ENCODE data around the gene RPL35A. TPM values are rescaled to one million over a fixed set of nuclear protein-coding genes. Genes with fewer than 3 reads are reported as not detected.
"Not testable (repeated sequence)": the region's sequence is repeated elsewhere in the genome, so short reads cannot be mapped to it uniquely, and the experiment has no call there.

Gene RPL35A
- total and polyA plus RNA-seq, 4 donors = 637 to 3,399 (median 1,247) TPM

DNA sequence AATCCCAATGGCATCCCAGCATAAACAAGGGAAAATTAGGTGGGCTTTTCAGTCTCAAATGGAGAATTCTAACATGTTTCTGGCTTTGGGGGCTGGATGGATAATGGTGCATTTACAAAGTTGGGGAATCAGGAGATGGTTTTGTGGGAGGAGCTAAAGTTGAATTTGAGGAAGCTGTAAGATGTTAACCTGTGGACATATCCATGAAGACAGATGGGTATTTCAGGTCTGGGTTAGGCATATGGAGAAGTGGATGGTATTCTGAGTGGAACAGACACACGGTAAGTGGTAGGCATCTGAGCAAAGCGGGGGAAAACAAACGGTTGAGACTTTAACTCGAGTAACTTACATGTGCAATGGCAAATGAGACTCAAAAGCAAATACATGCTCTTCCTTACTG is 8.4 kb downstream of the RPL35A start:
- peaks cover 0 to 1% of the 10 kb centered on the region in 2 donors for H3K4me1 ChIP-seq (ENCODE audit: control insufficient read depth in 1 of 2, insufficient read depth in 2 of 2, low read length in 2 of 2)
- H3K4me3 ChIP-seq (ENCODE audit: low read length in 2 of 2) = no peak overlapping the region
- intact Hi-C loops (cut with DNase I) = no loop called here
- no peaks in the 10 kb centered on the region for H3K27me3 ChIP-seq (ENCODE audit: control insufficient read depth in 1 of 2, insufficient read depth in 2 of 2, low read length in 1 of 2)
- no peak for ATAC-seq (ENCODE audit: low FRiP score)
- WGBS, 2 donors = 90 to 91% methylated on average over 4 of the region's 4 CpGs
- no peak overlapping the region for H3K27ac ChIP-seq (ENCODE audit: low read depth in 1 of 2, low read length in 2 of 2)
- H3K9me3 ChIP-seq (ENCODE audit: control insufficient read depth, low read length) = no peaks in the 10 kb centered on the region
- DNase-seq = no peak
- peaks cover under 1 to 3% of the 10 kb centered on the region in 2 donors for H3K36me3 ChIP-seq (ENCODE audit: control insufficient read depth in 1 of 2, insufficient read depth in 2 of 2, low read length in 1 of 2)

DNA sequence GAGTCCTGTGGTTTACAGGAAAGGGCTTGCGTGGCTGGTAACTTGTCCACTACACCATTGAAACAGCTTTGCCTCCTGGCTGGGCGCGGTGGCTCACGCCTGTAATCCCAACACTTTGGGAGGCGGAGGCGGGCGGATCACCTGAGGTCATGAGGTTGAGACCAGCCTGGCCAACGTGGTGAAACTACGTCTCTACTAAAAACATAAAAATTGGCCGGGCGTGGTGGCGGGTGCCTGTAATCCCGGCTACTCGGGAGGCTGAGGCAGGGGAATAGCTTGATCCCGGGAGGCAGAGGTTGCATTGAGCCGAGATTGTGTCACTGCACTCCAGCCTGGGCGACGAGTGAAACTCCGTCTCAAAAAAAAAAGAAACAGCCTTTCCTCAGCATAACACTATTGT is 8.9 kb downstream of the RPL35A start:
- H3K27me3 ChIP-seq (ENCODE audit: control insufficient read depth in 1 of 2, insufficient read depth in 2 of 2, low read length in 1 of 2); H3K9me3 ChIP-seq (ENCODE audit: control insufficient read depth, low read length); H3K27ac ChIP-seq (ENCODE audit: low read depth in 1 of 2, low read length in 2 of 2); H3K4me1 ChIP-seq (ENCODE audit: control insufficient read depth in 1 of 2, insufficient read depth in 2 of 2, low read length in 2 of 2); H3K36me3 ChIP-seq (ENCODE audit: control insufficient read depth in 1 of 2, insufficient read depth in 2 of 2, low read length in 1 of 2); DNase-seq; intact Hi-C loops (cut with DNase I); H3K4me3 ChIP-seq (ENCODE audit: low read length in 2 of 2); ATAC-seq (ENCODE audit: low FRiP score): not testable (repeated sequence)
- WGBS, 2 donors = 90 to 92% methylated on average over 19 of the region's 19 CpGs

DNA sequence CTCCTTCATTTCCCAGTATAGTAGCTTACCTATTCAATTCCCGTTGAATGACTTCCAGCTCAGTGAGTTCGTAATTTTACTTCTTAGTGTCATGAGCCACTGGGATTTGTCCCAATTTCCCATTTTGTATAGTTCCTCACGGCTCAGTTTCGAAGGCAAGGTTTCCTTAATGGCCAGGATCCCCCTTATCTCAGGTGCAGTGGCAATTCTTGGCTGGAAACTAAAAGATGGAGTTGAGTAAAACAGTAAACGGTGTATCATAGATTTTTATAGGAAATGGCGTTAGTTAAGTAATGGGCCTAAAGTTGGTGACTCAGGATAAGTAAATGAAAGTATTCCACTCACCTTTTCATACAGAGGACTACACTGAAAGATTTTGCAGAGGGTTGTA is 9.5 kb downstream of the RPL35A start:
- ATAC-seq (ENCODE audit: low FRiP score) (no peak), DNase-seq (no peak)
- H3K36me3 ChIP-seq (ENCODE audit: control insufficient read depth in 1 of 2, insufficient read depth in 2 of 2, low read length in 1 of 2) = peaks cover 0 to 3% of the 10 kb centered on the region in 2 donors
- H3K4me1 ChIP-seq (ENCODE audit: control insufficient read depth in 1 of 2, insufficient read depth in 2 of 2, low read length in 2 of 2) = no peaks in the 10 kb centered on the region
- intact Hi-C loops (cut with DNase I) = no loop called here
- H3K9me3 ChIP-seq (ENCODE audit: control insufficient read depth, low read length) = no peaks in the 10 kb centered on the region
- H3K27me3 ChIP-seq (ENCODE audit: control insufficient read depth in 1 of 2, insufficient read depth in 2 of 2, low read length in 1 of 2) = no peaks in the 10 kb centered on the region
- 45 to 47% methylated on average over 6 of the region's 6 CpGs for WGBS, 2 donors
- peak overlapping the region; percentile 17 to 79 for H3K27ac ChIP-seq (ENCODE audit: low read depth in 1 of 2, low read length in 2 of 2)
- H3K4me3 ChIP-seq (ENCODE audit: low read length in 2 of 2) = peak overlapping the region; percentile 19 to 60

DNA sequence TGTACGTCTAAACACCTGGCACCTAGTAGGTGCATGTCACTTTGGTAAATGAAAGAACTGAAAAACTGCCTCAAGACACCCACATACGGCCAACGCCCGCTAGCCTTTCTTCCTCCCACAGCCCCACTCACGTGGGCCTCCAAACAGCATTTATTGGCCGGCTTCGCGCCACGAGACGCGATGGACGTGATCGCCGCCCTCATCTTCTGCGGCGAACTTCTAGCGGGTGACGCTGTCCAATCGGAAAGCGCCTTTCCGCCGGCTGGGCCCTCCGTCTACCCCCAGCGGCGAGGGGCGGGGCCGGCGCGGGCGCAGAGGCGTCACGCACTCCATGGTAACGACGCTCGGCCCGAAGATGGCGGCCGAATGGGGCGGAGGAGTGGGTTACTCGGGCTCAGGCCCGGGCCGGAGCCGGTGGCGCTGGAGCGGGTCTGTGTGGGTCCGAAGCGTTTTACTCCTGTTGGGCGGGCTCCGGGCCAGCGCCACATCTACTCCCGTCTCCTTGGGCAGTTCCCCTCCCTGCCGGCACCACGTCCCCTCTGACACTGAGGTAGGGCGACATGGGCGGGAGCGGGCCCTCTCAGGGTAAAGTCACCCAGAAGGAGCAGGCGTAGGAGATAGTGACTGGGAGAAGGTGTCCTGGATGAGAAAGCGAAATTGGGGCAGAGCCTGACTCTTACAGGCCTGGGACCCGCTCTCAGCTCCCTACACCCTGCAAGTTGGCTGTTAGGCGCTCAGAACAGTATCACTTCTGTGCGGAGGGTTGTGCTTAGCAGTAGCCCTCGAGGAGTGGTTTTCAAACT is 10.1 kb downstream of the RPL35A start, which contains the start of gene LMLN:
Gene LMLN (plus strand): TSS at position 327 of the 803 bp plus-strand sequence. CDS start 29 bp downstream, at position 356.
- Histone ChIP-seq H3K36me3 (ENCODE audit: control insufficient read depth in 1 of 2, insufficient read depth in 2 of 2, low read length in 1 of 2) (peaks cover 0 to 3% of the 10 kb centered on the region in 2 donors), H3K9me3 (ENCODE audit: control insufficient read depth, low read length) (no peaks in the 10 kb centered on the region), H3K27me3 (ENCODE audit: control insufficient read depth in 1 of 2, insufficient read depth in 2 of 2, low read length in 1 of 2) (no peaks in the 10 kb centered on the region), H3K4me3 (ENCODE audit: low read length in 2 of 2) (peak within 1 kb of the TSS; percentile 27 to 60), H3K4me1 (ENCODE audit: control insufficient read depth in 1 of 2, insufficient read depth in 2 of 2, low read length in 2 of 2) (no peaks in the 10 kb centered on the region), H3K27ac (ENCODE audit: low read depth in 1 of 2, low read length in 2 of 2) (peak within 1 kb of the TSS; percentile 38 to 79)
- intact Hi-C loops (cut with DNase I) = loop anchor here in 1 of 2 donors (1.0 kb wide), 1 partner anchor 11 kb away; no protein-coding TSS in a partner anchor
- 0% methylated on average over 56 to 62 of the region's 62 CpGs for WGBS, 2 donors
- peak; percentile 99 for ATAC-seq (ENCODE audit: low FRiP score)
- DNase-seq = peak; percentile 98

DNA sequence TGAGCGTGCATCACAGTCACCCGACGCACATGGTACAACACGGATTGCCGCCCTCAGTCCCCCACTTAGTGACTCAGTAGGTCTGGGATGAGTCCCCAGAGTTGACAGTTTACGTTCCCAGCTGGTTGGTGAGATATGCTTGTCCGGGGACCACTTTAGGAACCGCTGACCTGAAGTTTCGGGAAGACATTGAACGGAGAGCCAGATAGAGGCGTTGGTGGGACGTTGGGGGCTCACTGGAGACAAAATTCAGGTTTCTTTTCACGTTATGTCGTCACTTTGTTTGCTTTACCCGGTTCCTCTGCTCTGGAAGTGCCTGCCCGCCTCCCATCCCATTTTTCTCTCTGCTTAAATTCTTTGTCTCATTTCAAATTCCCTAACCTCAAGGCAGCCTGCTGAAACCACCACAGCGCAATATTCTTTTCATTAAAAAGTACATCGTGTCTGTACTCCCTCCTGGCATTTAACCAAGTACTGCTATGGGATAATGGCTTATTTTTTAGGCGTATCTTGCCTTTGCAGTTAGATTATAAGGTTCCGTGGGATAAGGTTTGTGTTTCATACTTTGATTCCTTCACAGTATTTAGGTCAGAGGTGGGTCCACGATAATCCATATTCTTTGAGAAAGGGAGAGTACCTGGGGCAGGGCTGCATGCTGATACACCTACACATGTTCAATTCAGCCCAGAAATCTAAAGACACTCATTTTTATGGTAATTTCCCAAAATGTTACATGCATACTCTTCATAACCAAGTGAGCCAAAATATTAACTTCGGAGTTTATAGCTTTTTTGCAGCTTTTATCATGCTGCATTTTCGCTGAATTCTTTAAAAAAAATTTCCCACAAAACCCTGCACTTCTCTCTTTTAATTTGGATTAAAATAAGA is 10.9 kb downstream of the RPL35A start:
- intact Hi-C loops (cut with DNase I) = loop anchor here in 1 of 2 donors (1.0 kb wide), 1 partner anchor 12 kb away; no protein-coding TSS in a partner anchor
- ATAC-seq (ENCODE audit: low FRiP score) (no peak), DNase-seq (peak in 1 of 2 donors; percentile 50)
- Histone ChIP-seq H3K27ac (ENCODE audit: low read depth in 1 of 2, low read length in 2 of 2) (peak overlapping the region in 1 of 2 donors; percentile 38), H3K9me3 (ENCODE audit: control insufficient read depth, low read length) (no peaks in the 10 kb centered on the region), H3K36me3 (ENCODE audit: control insufficient read depth in 1 of 2, insufficient read depth in 2 of 2, low read length in 1 of 2) (peaks cover 0 to under 1% of the 10 kb centered on the region in 2 donors), H3K4me3 (ENCODE audit: low read length in 2 of 2) (peak overlapping the region; percentile 27 to 29), H3K27me3 (ENCODE audit: control insufficient read depth in 1 of 2, insufficient read depth in 2 of 2, low read length in 1 of 2) (no peaks in the 10 kb centered on the region), H3K4me1 (ENCODE audit: control insufficient read depth in 1 of 2, insufficient read depth in 2 of 2, low read length in 2 of 2) (no peaks in the 10 kb centered on the region)
- WGBS, 2 donors = 5% methylated on average over 23 of the region's 23 CpGs

DNA sequence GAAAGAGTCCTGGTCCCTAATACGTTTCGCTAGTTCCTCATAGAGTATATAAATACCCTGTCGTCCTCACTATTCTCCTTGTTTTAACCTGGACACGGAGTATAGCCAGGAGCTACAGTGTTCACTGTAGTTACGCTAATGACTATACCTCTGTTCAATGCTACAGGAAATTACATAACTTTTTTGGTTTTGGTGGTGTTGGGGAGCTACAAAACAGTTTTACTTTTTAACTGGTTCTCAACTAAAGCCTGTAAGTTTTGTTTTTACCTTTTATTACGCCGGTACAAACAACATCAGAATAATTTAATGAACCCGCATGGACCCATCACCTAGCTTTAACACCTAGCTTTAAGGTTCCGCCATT is 11.6 kb downstream of the RPL35A start:
- H3K27ac ChIP-seq (ENCODE audit: low read depth in 1 of 2, low read length in 2 of 2) = no peak overlapping the region
- no peak overlapping the region for H3K4me3 ChIP-seq (ENCODE audit: low read length in 2 of 2)
- intact Hi-C loops (cut with DNase I) = no loop called here

DNA sequence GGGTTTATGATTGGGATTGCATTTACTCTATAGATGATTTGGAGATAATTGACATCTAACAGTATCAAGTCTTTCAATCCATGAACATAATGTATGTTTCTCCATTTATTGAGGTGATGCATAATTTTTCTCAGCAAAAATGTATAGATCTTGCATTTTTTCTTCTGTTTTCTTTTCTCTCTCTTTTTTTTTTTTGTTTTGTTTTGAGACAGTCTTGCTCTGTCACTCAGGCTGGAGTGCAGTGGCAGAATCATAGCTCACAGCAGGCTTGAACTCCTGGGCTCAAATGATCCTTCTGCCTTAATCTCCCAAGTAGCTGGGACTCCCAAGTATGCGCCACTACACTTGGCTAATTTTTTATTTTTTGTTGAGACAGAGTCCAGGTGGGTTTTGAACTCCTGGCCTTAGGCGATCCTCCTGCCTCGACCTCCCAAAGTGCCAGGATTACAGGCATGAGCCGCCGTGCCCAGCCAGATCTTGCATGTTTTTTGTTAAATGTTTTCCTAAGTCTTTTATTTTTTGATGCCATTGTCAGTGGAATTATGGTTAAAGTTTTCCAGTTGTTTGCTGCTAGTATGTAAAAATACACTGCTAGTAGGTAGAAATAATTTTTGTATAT is 13.1 kb downstream of the RPL35A start:
- no peaks in the 10 kb centered on the region for H3K27me3 ChIP-seq (ENCODE audit: control insufficient read depth in 1 of 2, insufficient read depth in 2 of 2, low read length in 1 of 2)
- 89 to 97% methylated on average over 5 of the region's 5 CpGs for WGBS, 2 donors
- DNase-seq (no peak), ATAC-seq (ENCODE audit: low FRiP score) (no peak)
- no peak overlapping the region for H3K27ac ChIP-seq (ENCODE audit: low read depth in 1 of 2, low read length in 2 of 2)
- H3K4me3 ChIP-seq (ENCODE audit: low read length in 2 of 2) = no peak overlapping the region
- peaks cover 1% of the 10 kb centered on the region for H3K9me3 ChIP-seq (ENCODE audit: control insufficient read depth, low read length)
- H3K36me3 ChIP-seq (ENCODE audit: control insufficient read depth in 1 of 2, insufficient read depth in 2 of 2, low read length in 1 of 2) = no peaks in the 10 kb centered on the region
- H3K4me1 ChIP-seq (ENCODE audit: control insufficient read depth in 1 of 2, insufficient read depth in 2 of 2, low read length in 2 of 2) = no peaks in the 10 kb centered on the region
- intact Hi-C loops (cut with DNase I) = no loop called here

More for the DNA sequence above, 11.6 kb downstream of the RPL35A start:
- Histone ChIP-seq H3K36me3 (ENCODE audit: control insufficient read depth in 1 of 2, insufficient read depth in 2 of 2, low read length in 1 of 2) (no peaks in the 10 kb centered on the region), H3K27me3 (ENCODE audit: control insufficient read depth in 1 of 2, insufficient read depth in 2 of 2, low read length in 1 of 2) (no peaks in the 10 kb centered on the region), H3K4me1 (ENCODE audit: control insufficient read depth in 1 of 2, insufficient read depth in 2 of 2, low read length in 2 of 2) (no peaks in the 10 kb centered on the region), H3K9me3 (ENCODE audit: control insufficient read depth, low read length) (no peaks in the 10 kb centered on the region)
- ATAC-seq (ENCODE audit: low FRiP score) = no peak
- DNase-seq = no peak
- WGBS, 2 donors = 81 to 84% methylated on average over 9 of the region's 9 CpGs

DNA sequence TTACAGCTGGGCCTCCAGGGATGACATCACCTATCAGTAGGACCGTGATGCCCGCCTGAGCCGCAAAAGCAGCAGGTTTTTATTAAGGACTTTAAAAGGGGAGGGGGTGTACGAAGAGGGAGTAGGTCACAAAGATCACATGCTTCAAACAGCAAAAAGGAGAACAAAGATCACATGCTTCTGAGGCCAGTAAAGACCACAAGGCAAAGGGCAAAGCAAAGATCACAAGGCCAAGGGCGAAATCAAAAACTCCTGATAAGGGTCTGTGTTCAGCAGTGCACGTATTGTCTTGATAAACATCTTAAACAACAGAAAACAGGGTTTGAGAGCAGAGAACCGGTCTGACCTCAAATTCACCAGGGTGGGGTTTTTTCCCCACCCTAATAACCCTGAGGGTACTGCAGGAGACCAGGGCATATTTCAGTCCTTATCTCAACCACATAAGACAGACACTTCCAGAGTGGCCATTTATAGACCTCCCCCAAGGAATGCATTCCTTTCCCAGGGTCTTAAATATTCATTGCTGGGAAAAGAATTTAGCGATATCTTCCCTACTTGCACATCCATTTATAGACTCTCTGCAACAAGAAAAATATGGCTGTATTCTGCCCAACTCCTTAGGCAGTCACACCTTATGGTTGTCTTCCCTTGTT is 17.5 kb downstream of the RPL35A start:
- 68 to 79% methylated on average over 8 of the region's 8 CpGs for WGBS, 2 donors

More for the DNA sequence above, 17.5 kb downstream of the RPL35A start:
- H3K36me3 ChIP-seq (ENCODE audit: control insufficient read depth in 1 of 2, insufficient read depth in 2 of 2, low read length in 1 of 2); ATAC-seq (ENCODE audit: low FRiP score); H3K9me3 ChIP-seq (ENCODE audit: control insufficient read depth, low read length); H3K27me3 ChIP-seq (ENCODE audit: control insufficient read depth in 1 of 2, insufficient read depth in 2 of 2, low read length in 1 of 2); H3K4me1 ChIP-seq (ENCODE audit: control insufficient read depth in 1 of 2, insufficient read depth in 2 of 2, low read length in 2 of 2); DNase-seq; H3K27ac ChIP-seq (ENCODE audit: low read depth in 1 of 2, low read length in 2 of 2); intact Hi-C loops (cut with DNase I); H3K4me3 ChIP-seq (ENCODE audit: low read length in 2 of 2): not testable (repeated sequence)

Measured in aorta (tissue), 5 donors.